H9 (cell line): ENCODE measurements around the gene ASIC3. TPM values are rescaled to one million over a fixed set of nuclear protein-coding genes. Genes with fewer than 3 reads are reported as not detected.

Experiments used
- DNase-seq: peaks from one replicate; pipeline ENCODE4 v3.0.0-alpha.2; 2017
- H2AFZ ChIP-seq: one replicate; pipeline ENCODE4 v1.6.1; 2013; ENCODE audit warnings: mild to moderate bottlenecking, low read length, control low read depth, moderate library complexity
- H2AK5ac ChIP-seq: 2 replicates; pipeline ENCODE4 v1.6.1; 2013; ENCODE audit warnings: low read length, control low read depth, mixed read lengths; ENCODE audit not compliant: insufficient read length
- H2BK120ac ChIP-seq: one replicate; pipeline ENCODE4 v1.6.1; 2013; ENCODE audit warnings: low read depth, mild to moderate bottlenecking, low read length, control low read depth, inconsistent platforms; ENCODE audit not compliant: poor library complexity, severe bottlenecking
- H2BK12ac ChIP-seq: 2 replicates; pipeline ENCODE4 v1.6.1; 2013; ENCODE audit warnings: low read length, control low read depth, mixed read lengths, low read depth; ENCODE audit not compliant: insufficient read length
- H2BK15ac ChIP-seq: 2 replicates; pipeline ENCODE4 v1.6.1; 2013; ENCODE audit warnings: low read depth, low read length, control low read depth
- H2BK20ac ChIP-seq: one replicate; pipeline ENCODE4 v1.6.1; 2013; ENCODE audit warnings: low read depth, mild to moderate bottlenecking, low read length, control low read depth, inconsistent platforms; ENCODE audit not compliant: poor library complexity, severe bottlenecking
- H2BK5ac ChIP-seq: 2 replicates; pipeline ENCODE4 v1.6.1; 2013; ENCODE audit warnings: low read length, control low read depth, mixed read lengths; ENCODE audit not compliant: insufficient read length
- H3K14ac ChIP-seq: 2 replicates; pipeline ENCODE4 v1.6.1; 2013; ENCODE audit warnings: low read length, control low read depth; ENCODE audit not compliant: insufficient read depth
- H3K18ac ChIP-seq: 2 replicates; pipeline ENCODE4 v1.6.1; 2013; ENCODE audit warnings: low read depth, mild to moderate bottlenecking, mixed read lengths, low read length, control low read depth; ENCODE audit not compliant: insufficient read length
- H3K23ac ChIP-seq: 2 replicates; pipeline ENCODE4 v1.6.1; 2013; ENCODE audit warnings: low read length, control low read depth, mixed read lengths, low read depth; ENCODE audit not compliant: insufficient read length
- H3K23me2 ChIP-seq: 2 replicates; pipeline ENCODE4 v1.6.1; 2013; ENCODE audit warnings: low read depth, mild to moderate bottlenecking, mixed read lengths, low read length, control low read depth; ENCODE audit not compliant: insufficient read length, poor library complexity, severe bottlenecking
- H3K27ac ChIP-seq: 2 replicates; pipeline ENCODE4 v1.5.1; 2013; ENCODE audit warnings: low read length, control low read depth, mixed read lengths, low read depth; ENCODE audit not compliant: insufficient read length
- H3K27me3 ChIP-seq: 2 replicates; pipeline ENCODE4 v1.6.1; 2013; ENCODE audit warnings: low read length, control low read depth, inconsistent platforms; ENCODE audit not compliant: insufficient read depth
- H3K4ac ChIP-seq: 2 replicates; pipeline ENCODE4 v1.6.1; 2013; ENCODE audit warnings: low read depth, mild to moderate bottlenecking, control low read depth, inconsistent platforms, low read length, moderate library complexity
- H3K4me1 ChIP-seq: 2 replicates; pipeline ENCODE4 v1.6.1; 2013; ENCODE audit warnings: low read length, control low read depth, inconsistent platforms; ENCODE audit not compliant: insufficient read depth
- H3K4me2 ChIP-seq: 2 replicates; pipeline ENCODE4 v1.6.1; 2013; ENCODE audit warnings: low read length, control low read depth, mixed read lengths; ENCODE audit not compliant: insufficient read length, insufficient read depth
- H3K56ac ChIP-seq: 2 replicates; pipeline ENCODE4 v1.6.1; 2013; ENCODE audit warnings: low read depth, mild to moderate bottlenecking, mixed read lengths, low read length, control low read depth; ENCODE audit not compliant: insufficient read length
- H3K79me1 ChIP-seq: 2 replicates; pipeline ENCODE4 v1.6.1; 2013; ENCODE audit warnings: low read depth, mild to moderate bottlenecking, moderate library complexity, low read length, control low read depth, inconsistent platforms; ENCODE audit not compliant: insufficient read depth, poor library complexity, severe bottlenecking
- H3K79me2 ChIP-seq: 2 replicates; pipeline ENCODE4 v1.6.1; 2013; ENCODE audit warnings: low read length, control low read depth, inconsistent platforms; ENCODE audit not compliant: insufficient read depth
- H3K9ac ChIP-seq: 2 replicates; pipeline ENCODE4 v1.6.1; 2013; ENCODE audit warnings: low read length, control low read depth, mixed read lengths; ENCODE audit not compliant: insufficient read length; ENCODE audit errors: extremely low read depth
- H3K9me3 ChIP-seq: one replicate; pipeline ENCODE4 v1.6.1; 2013; ENCODE audit warnings: low read depth, low read length, inconsistent platforms; ENCODE audit not compliant: control insufficient read depth
- H3T11ph ChIP-seq: one replicate; pipeline ENCODE4 v1.6.1; 2013; ENCODE audit warnings: mild to moderate bottlenecking, low read length, control low read depth, inconsistent platforms
- H4K20me1 ChIP-seq: one replicate; pipeline ENCODE4 v1.6.1; 2013; ENCODE audit not compliant: control insufficient read depth, insufficient read length, insufficient read depth
- H4K5ac ChIP-seq: 2 replicates; pipeline ENCODE4 v1.6.1; 2013; ENCODE audit warnings: low read depth, mild to moderate bottlenecking, mixed read lengths, low read length, control low read depth; ENCODE audit not compliant: insufficient read length
- H4K8ac ChIP-seq: replicated peaks from 2 replicates; pipeline ENCODE4 v1.6.1; 2013; ENCODE audit warnings: low read length, control low read depth, mixed read lengths, low read depth; ENCODE audit not compliant: insufficient read length
- H4K91ac ChIP-seq: 2 replicates; pipeline ENCODE4 v1.6.1; 2013; ENCODE audit warnings: low read depth, mild to moderate bottlenecking, moderate library complexity, mixed read lengths, low read length, control low read depth; ENCODE audit not compliant: insufficient read length
- H3K27ac Mint-ChIP-seq, 3 experiments: 2 replicates in 2 of 3; 3 replicates in 1 of 3; pipeline ENCODE4 v1.8.0; 2020 to 2021; ENCODE audit warnings: mixed read lengths in 3 of 3, mild to moderate bottlenecking in 1 of 3, moderate library complexity in 1 of 3
- H3K27me3 Mint-ChIP-seq: 2 replicates; pipeline ENCODE4 v1.8.0; 2021; ENCODE audit warnings: low read depth, mild to moderate bottlenecking, moderate library complexity, mixed read lengths
- H3K36me3 Mint-ChIP-seq, 3 experiments: 2 replicates in 2 of 3; 3 replicates in 1 of 3; pipeline ENCODE4 v1.8.0; 2020 to 2021; ENCODE audit warnings: low read depth in 3 of 3, mixed read lengths in 3 of 3; ENCODE audit not compliant: insufficient read depth in 1 of 3
- H3K4me1 Mint-ChIP-seq, 2 experiments: 2 replicates each; pipeline ENCODE4 v1.8.0; 2020; ENCODE audit warnings: mixed read lengths in 2 of 2
- H3K4me3 Mint-ChIP-seq, 2 experiments: 2 replicates in 1 of 2; 3 replicates in 1 of 2; pipeline ENCODE4 v1.8.0; 2020 to 2021; ENCODE audit warnings: mild to moderate bottlenecking in 2 of 2, mixed read lengths in 2 of 2, moderate library complexity in 1 of 2
- H3K9me3 Mint-ChIP-seq, 2 experiments: 2 replicates in 1 of 2; 3 replicates in 1 of 2; pipeline ENCODE4 v1.8.0; 2020; ENCODE audit warnings: mild to moderate bottlenecking in 2 of 2, mixed read lengths in 2 of 2, moderate library complexity in 1 of 2
- CTCF ChIP-seq: fragments of 200-600 bp; sonication (generic); conservative IDR thresholded peaks from 3 replicates; pipeline ENCODE4 v1.8.0; 2021; ENCODE audit warnings: antibody characterized with exemption, mild to moderate bottlenecking
- WGBS: extraction: QIAGEN DNeasy Blood & Tissue Kit; methylation state at CpG from one replicate; pipeline ENCODE4 v1.1.7; 2013; ENCODE audit warnings: missing lambda C conversion rate, low lambda C conversion rate, mixed read lengths; ENCODE audit not compliant: insufficient read length; ENCODE audit errors: extremely low coverage; 5-methylcytosine and 5-hydroxymethylcytosine counted together
- total RNA-seq: library from RNA; stranded (reverse); gene quantifications from 2 replicates; pipeline ENCODE4 v1.2.1, GENCODE V29; 2021

Gene ASIC3
- total RNA-seq, 1 experiment from 2014 or later: 1.7 TPM

DNA sequence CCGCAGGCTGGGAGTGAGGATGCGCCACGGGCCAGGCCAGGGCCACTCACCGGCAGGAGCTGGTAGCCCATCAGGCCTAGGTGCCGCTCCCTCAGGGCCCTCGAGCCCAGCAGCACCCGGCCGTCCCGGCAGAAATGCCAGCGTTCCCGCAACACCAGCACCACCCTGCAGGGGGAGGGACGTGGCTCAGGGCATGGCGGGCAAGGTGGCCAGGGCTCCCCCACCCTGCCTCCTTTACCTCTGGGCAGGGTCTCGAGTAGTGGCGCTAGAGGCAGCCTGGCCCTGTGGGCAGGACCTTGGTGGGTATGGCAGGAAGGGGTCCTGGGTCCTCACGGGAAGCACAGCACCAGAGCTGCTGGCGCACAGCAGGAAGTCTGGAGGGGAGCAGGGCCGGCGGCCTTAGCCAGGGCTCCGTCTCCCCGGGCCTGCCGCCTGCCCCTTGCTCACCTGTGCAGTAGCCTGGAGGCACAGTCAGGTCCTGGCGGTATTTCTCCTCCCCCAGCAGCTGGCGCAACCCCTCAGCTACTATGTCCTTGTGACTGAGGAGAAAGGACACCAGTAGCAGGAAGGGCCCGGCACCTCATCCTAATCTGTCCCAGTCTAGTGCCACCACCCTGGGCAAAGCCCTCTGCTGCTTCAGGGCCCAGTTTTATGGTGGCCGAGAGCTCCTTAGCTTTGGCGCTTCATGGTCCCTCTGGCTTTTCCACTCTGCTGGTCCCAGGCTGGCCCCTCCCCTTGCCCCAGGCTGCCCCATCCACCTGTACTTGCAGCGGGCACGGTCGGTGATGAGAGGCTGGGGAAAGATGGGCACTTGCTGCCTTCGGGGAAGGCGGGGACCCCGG is 28.8 kb downstream of the ASIC3 start:
- Histone ChIP-seq H2BK12ac (no peak overlapping the region), H2AK5ac (no peak overlapping the region), H2AFZ (no peak overlapping the region), H3K56ac (no peak overlapping the region), H4K20me1 (no peaks in the 10 kb centered on the region), H3K9me3 (no peaks in the 10 kb centered on the region), H2BK15ac (no peak overlapping the region), H2BK20ac (no peak overlapping the region), H3K27ac (no peak overlapping the region), H2BK120ac (no peak overlapping the region), H2BK5ac (no peak overlapping the region), H3K79me2 (no peaks in the 10 kb centered on the region; the same call in 1 of the 2 replicates), H3K18ac (no peak overlapping the region), H3K27me3 (no peaks in the 10 kb centered on the region), H3K79me1 (no peaks in the 10 kb centered on the region), H3K23me2 (no peaks in the 10 kb centered on the region), H3K23ac (no peak overlapping the region), H4K91ac (no peak overlapping the region), H4K8ac (no peak overlapping the region), H3T11ph (no peak overlapping the region), H3K14ac (no peak overlapping the region), H4K5ac (no peak overlapping the region), H3K9ac (no peak overlapping the region), H3K4me2 (no peak overlapping the region), H3K4me1 (no peaks in the 10 kb centered on the region), H3K4ac (no peak overlapping the region)
- Mint-ChIP-seq H3K4me1 (peaks cover 26 to 36% of the 10 kb centered on the region in 2 experiments), H3K9me3 (no peaks in the 10 kb centered on the region), H3K27me3 (peaks cover 1% of the 10 kb centered on the region; the same call in 1 of the 2 replicates), H3K27ac (no peak overlapping the region), H3K4me3 (no peak overlapping the region), H3K36me3 (peaks cover 14 to 34% (median 32%) of the 10 kb centered on the region in 3 experiments)
- no CpG with 5 or more reads among the region's 33 CpGs for WGBS
- DNase-seq: peak; percentile 81
- TF ChIP-seq CTCF: peak; percentile 63
